ENCODE data around the gene TERT. TPM values are rescaled to one million over a fixed set of nuclear protein-coding genes. Genes with fewer than 3 reads are reported as not detected.

Gene TERT
- total RNA-seq, 2 experiments from 2014 or later = 156 to 198 TPM

GRCh38 chr5:1324719-1325190 is 29.9 kb upstream of the TERT start:
- intact Hi-C loops (cut with micrococcal nuclease; ENCODE audit: unreplicated experiment) = no loop called here

GRCh38 chr5:1324301-1324700 is 29.4 kb upstream of the TERT start:
- no peak for TF ChIP-seq EZH2phosphoT487 (IDR thresholded peaks at IDR 0.05; ENCODE audit: borderline replicate concordance, low read depth, low read length)
- no peak for TF ChIP-seq CTCF (conservative IDR thresholded peaks at IDR 0.05; ENCODE audit: low read length)
- no peak overlapping the region for H3K27ac ChIP-seq (ENCODE audit: low read depth, low read length, poor library complexity, severe bottlenecking)
- ChIA-PET CTCF (ENCODE audit: unreplicated experiment) (no interaction called here), POLR2A (no interaction called here)
- H3K4me2 ChIP-seq (ENCODE audit: low read length) = no peak overlapping the region
- no peaks in the 10 kb centered on the region for H3K79me2 ChIP-seq (ENCODE audit: insufficient read depth, low read depth, low read length)
- no peak overlapping the region for H3K4me3 ChIP-seq (ENCODE audit: low read depth, low read length, poor library complexity, severe bottlenecking)
- no peaks in the 10 kb centered on the region for H3K9me3 ChIP-seq (ENCODE audit: low read length)
- no peaks in the 10 kb centered on the region for H3K4me1 ChIP-seq (ENCODE audit: insufficient read depth, low read length, poor library complexity, severe bottlenecking)
- no peak overlapping the region for H2AFZ ChIP-seq (ENCODE audit: low read length)
- H3K9me2 ChIP-seq (ENCODE audit: insufficient read depth, low read length) = no peaks in the 10 kb centered on the region
- peaks cover 87% of the 10 kb centered on the region for H3K36me3 ChIP-seq (ENCODE audit: insufficient read depth, low read length)
- no peaks in the 10 kb centered on the region; the same call in 1 of the 2 replicates for H4K20me1 ChIP-seq (ENCODE audit: insufficient read depth, low read length)
- intact Hi-C loops (cut with micrococcal nuclease; ENCODE audit: unreplicated experiment) = no loop called here
- BruUV-seq (replicated peaks) = no TSS peak
- DNase-seq (ENCODE audit: low spot score) = no peak

More at GRCh38 chr5:1324719-1325190, 29.9 kb upstream of the TERT start:
- Histone ChIP-seq H3K4me2 (ENCODE audit: low read length) (no peak overlapping the region), H3K36me3 (ENCODE audit: insufficient read depth, low read length) (peaks cover 84% of the 10 kb centered on the region), H3K9me3 (ENCODE audit: low read length) (no peaks in the 10 kb centered on the region), H3K4me3 (ENCODE audit: low read depth, low read length, poor library complexity, severe bottlenecking) (no peak overlapping the region), H3K4me1 (ENCODE audit: insufficient read depth, low read length, poor library complexity, severe bottlenecking) (no peaks in the 10 kb centered on the region), H4K20me1 (ENCODE audit: insufficient read depth, low read length) (no peaks in the 10 kb centered on the region; the same call in 1 of the 2 replicates), H3K79me2 (ENCODE audit: insufficient read depth, low read depth, low read length) (no peaks in the 10 kb centered on the region), H3K9me2 (ENCODE audit: insufficient read depth, low read length) (no peaks in the 10 kb centered on the region), H3K27ac (ENCODE audit: low read depth, low read length, poor library complexity, severe bottlenecking) (no peak overlapping the region), H2AFZ (ENCODE audit: low read length) (no peak overlapping the region)
- POLR2A ChIA-PET = no interaction called here
- BruUV-seq (replicated peaks) = no TSS peak
- no peak for DNase-seq (ENCODE audit: low spot score)
- TF ChIP-seq EZH2phosphoT487 (IDR thresholded peaks at IDR 0.05; ENCODE audit: borderline replicate concordance, low read depth, low read length) (no peak), CTCF (conservative IDR thresholded peaks at IDR 0.05; ENCODE audit: low read length) (no peak)
- CTCF ChIA-PET (ENCODE audit: unreplicated experiment) = no interaction called here

GRCh38 chr5:1323803-1324173 is 28.9 kb upstream of the TERT start:
- no peaks in the 10 kb centered on the region for H3K9me3 ChIP-seq (ENCODE audit: low read length)
- H2AFZ ChIP-seq (ENCODE audit: low read length) = no peak overlapping the region
- no peaks in the 10 kb centered on the region for H3K79me2 ChIP-seq (ENCODE audit: insufficient read depth, low read depth, low read length)
- H3K4me1 ChIP-seq (ENCODE audit: insufficient read depth, low read length, poor library complexity, severe bottlenecking) = no peaks in the 10 kb centered on the region
- H3K4me2 ChIP-seq (ENCODE audit: low read length) = no peak overlapping the region
- BruUV-seq (replicated peaks) = no TSS peak
- ChIA-PET POLR2A (no interaction called here), CTCF (ENCODE audit: unreplicated experiment) (no interaction called here)
- H4K20me1 ChIP-seq (ENCODE audit: insufficient read depth, low read length) = no peaks in the 10 kb centered on the region; the same call in 1 of the 2 replicates
- no peak overlapping the region for H3K27ac ChIP-seq (ENCODE audit: low read depth, low read length, poor library complexity, severe bottlenecking)
- peaks cover 87% of the 10 kb centered on the region for H3K36me3 ChIP-seq (ENCODE audit: insufficient read depth, low read length)
- no peak for DNase-seq (ENCODE audit: low spot score)
- H3K9me2 ChIP-seq (ENCODE audit: insufficient read depth, low read length) = no peaks in the 10 kb centered on the region
- TF ChIP-seq CTCF (conservative IDR thresholded peaks at IDR 0.05; ENCODE audit: low read length) (no peak), EZH2phosphoT487 (IDR thresholded peaks at IDR 0.05; ENCODE audit: borderline replicate concordance, low read depth, low read length) (no peak)
- intact Hi-C loops (cut with micrococcal nuclease; ENCODE audit: unreplicated experiment) = no loop called here
- H3K4me3 ChIP-seq (ENCODE audit: low read depth, low read length, poor library complexity, severe bottlenecking) = no peak overlapping the region
